Right lobe of liver (tissue), 6 donors: ENCODE measurements around the gene TLCD1. TPM values are rescaled to one million over a fixed set of nuclear protein-coding genes. Genes with fewer than 3 reads are reported as not detected.
A peak's percentile ranks its signal among the peaks of the same experiment; 100 is the strongest.
"Not testable (repeated sequence)": the region's sequence is repeated elsewhere in the genome, so short reads cannot be mapped to it uniquely, and the experiment has no call there.

ENCODE experiments used
- ATAC-seq, 4 donors: fragments of 200-7000 bp; cut with Tn5 transposase; one replicate each; pipeline ENCODE4 v1.9.1; 2020; ENCODE audit warnings: mild to moderate bottlenecking in 4 of 4, moderate library complexity in 4 of 4
- DNase-seq, 3 donors: peaks; one replicate each; pipeline ENCODE4 v3.0.0-alpha.2; 2020
- H3K27ac ChIP-seq, 3 donors: fragments of 200-600 bp; one replicate each; pipeline ENCODE4 v1.8.0; 2022
- H3K27me3 ChIP-seq, 2 donors: fragments of 200-600 bp; one replicate each; pipeline ENCODE4 v1.8.0; 2022
- H3K36me3 ChIP-seq, 4 donors: fragments of 200-600 bp; sonication (generic) in 1 of 4; one replicate each; pipeline versions ENCODE4 v1.5.1 to v1.8.0; 2017 to 2022; ENCODE audit warnings: control low read depth in 1 of 4
- H3K4me1 ChIP-seq, 4 donors: fragments of 200-600 bp; sonication (generic) in 1 of 4; one replicate each; pipeline versions ENCODE4 v1.5.1 to v1.8.0; 2017 to 2022; ENCODE audit warnings: control low read depth in 1 of 4
- H3K4me3 ChIP-seq, 3 donors: fragments of 200-600 bp; one replicate each; pipeline ENCODE4 v1.8.0; 2022
- H3K9me3 ChIP-seq, 4 donors: fragments of 200-600 bp; sonication (generic) in 1 of 4; one replicate each; pipeline versions ENCODE4 v1.5.1 to v1.8.0; 2017 to 2022; ENCODE audit warnings: control low read depth in 1 of 4
- POLR2A ChIP-seq: fragments of 450-650 bp; IDR thresholded peaks from one replicate; pipeline ENCODE4 v1.6.1; 2017; ENCODE audit warnings: antibody characterized with exemption, mild to moderate bottlenecking
- WGBS: methylation state at CpG from one replicate; pipeline ENCODE4 v1.1.6; 2018; ENCODE audit warnings: low coverage, low lambda C conversion rate; ENCODE audit not compliant: insufficient coverage; ENCODE audit errors: missing lambda C conversion rate; 5-methylcytosine and 5-hydroxymethylcytosine counted together
- intact Hi-C, 2 donors: fragments of 100-400 bp; cut with DNase I; formaldehyde crosslinking; loops; one replicate each; pipeline versions ENCODE4 v1.11.2 to v1.14.1; 2022
- total RNA-seq, 6 experiments: library from RNA; depleted of rRNA in 2 of 6; stranded (reverse); fragments of >200 nt in 2 of 6; fragmentation: NEBNext Ultra II Directional in 3 of 6; extraction: Animal tissue kit (Norgen Biotek cat#: 25700) in 3 of 6; gene quantifications; one replicate each; pipeline versions ENCODE4 v1.1.0 to v1.2.4, GENCODE V29; 2016 to 2023
- TF ChIP-seq, protein P1 (sequence below), 4 donors: fragments of 200-600 bp in 3 of 4; fragments of 450-650 bp in 1 of 4; IDR thresholded peaks; one replicate each; pipeline versions ENCODE4 v1.5.1 to v1.8.0; 2016 to 2022; ENCODE audit warnings: antibody characterized with exemption in 4 of 4, mild to moderate bottlenecking in 2 of 4
- donor health status: DM: no; HTN: yes; CAD: no.
- donor health status: DM: no; HTN: no; CAD: no.
- donor health status: DM: no; HTN: no; CAD: no.
- donor health status: DM: no; HTN: yes; CAD: no.
- donor health status: DM: no; HTN: yes; CAD: no.

The TLCD1 gene
- total RNA-seq, 6 experiments from 2014 or later = 2.9 to 11.0 (median 7.0) TPM

DNA sequence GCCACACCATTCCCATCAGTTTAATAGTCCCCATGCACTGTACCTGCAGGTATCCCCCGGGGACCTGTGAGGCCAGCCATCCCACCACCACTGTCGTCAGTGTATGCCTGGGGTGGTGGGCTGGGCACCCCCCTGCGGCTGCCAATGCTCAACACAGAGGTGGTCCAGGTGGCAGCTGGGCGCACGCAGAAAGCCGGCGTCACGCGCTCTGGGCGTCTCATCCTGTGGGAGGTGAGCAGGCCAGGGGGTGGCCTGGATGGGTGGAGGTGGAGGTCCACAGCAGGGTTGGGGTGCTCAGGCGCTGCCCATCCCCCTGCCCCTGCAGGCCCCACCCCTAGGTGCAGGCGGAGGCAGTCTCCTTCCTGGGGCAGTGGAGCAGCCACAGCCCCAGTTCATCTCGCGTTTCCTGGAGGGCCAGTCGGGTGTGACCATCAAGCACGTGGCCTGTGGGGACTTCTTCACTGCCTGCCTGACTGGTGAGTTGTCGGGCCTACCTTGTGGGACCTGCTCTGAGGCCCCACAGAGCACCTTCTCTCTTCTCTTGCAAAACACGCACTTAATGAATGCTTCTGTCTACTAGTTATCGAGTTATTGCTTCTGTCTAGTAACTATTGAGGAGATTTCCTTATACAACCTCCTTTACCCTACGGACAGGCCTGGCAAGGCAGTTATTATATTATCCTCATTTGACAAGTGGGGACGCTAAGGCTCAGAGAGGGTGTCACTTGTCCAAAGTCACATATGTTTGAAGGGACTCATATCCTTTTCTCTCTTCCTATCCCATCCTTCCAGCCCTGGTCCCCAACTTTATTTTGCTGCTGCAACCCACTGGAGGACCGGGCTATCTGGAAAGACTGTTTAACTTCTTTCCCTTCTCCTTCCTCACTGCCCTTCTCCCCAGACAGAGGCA, 12.0 kb upstream of the TLCD1 start:
- Histone ChIP-seq H3K27ac (no peak overlapping the region), H3K27me3 (no peaks in the 10 kb centered on the region), H3K4me3 (no peak overlapping the region), H3K36me3 (no peaks in the 10 kb centered on the region), H3K4me1 (peaks cover 0 to 5% (median under 1%) of the 10 kb centered on the region in 4 donors), H3K9me3 (no peaks in the 10 kb centered on the region)
- TF ChIP-seq, protein P1, sequence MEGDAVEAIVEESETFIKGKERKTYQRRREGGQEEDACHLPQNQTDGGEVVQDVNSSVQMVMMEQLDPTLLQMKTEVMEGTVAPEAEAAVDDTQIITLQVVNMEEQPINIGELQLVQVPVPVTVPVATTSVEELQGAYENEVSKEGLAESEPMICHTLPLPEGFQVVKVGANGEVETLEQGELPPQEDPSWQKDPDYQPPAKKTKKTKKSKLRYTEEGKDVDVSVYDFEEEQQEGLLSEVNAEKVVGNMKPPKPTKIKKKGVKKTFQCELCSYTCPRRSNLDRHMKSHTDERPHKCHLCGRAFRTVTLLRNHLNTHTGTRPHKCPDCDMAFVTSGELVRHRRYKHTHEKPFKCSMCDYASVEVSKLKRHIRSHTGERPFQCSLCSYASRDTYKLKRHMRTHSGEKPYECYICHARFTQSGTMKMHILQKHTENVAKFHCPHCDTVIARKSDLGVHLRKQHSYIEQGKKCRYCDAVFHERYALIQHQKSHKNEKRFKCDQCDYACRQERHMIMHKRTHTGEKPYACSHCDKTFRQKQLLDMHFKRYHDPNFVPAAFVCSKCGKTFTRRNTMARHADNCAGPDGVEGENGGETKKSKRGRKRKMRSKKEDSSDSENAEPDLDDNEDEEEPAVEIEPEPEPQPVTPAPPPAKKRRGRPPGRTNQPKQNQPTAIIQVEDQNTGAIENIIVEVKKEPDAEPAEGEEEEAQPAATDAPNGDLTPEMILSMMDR (IDR thresholded peaks at IDR 0.05) = no peak
- TF ChIP-seq POLR2A = no peak
- intact Hi-C loops = no loop called here
- ATAC-seq (peak in 1 of 4 donors; percentile 26), DNase-seq (no peak)
- 97% methylated on average over 7 of the region's 22 CpGs for WGBS

DNA sequence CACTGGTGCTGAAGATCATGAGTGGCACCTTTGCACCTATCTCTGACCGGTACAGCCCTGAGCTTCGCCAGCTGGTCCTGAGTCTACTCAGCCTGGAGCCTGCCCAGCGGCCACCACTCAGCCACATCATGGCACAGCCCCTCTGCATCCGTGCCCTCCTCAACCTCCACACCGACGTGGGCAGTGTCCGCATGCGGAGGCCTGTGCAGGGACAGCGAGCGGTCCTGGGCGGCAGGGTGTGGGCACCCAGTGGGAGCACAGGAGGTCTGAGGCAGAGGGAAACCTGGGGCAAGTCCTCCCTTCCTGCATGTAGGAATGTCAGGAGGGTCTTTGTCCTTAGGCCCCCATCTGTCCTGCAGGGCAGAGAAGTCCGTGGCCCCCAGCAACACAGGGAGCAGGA, 11.3 kb upstream of the TLCD1 start:
- Histone ChIP-seq H3K9me3 (no peaks in the 10 kb centered on the region), H3K36me3 (no peaks in the 10 kb centered on the region), H3K27ac (no peak overlapping the region), H3K4me1 (no peaks in the 10 kb centered on the region), H3K4me3 (no peak overlapping the region), H3K27me3 (no peaks in the 10 kb centered on the region)
- no peak for TF ChIP-seq POLR2A
- TF ChIP-seq, protein P1 (IDR thresholded peaks at IDR 0.05) = no peak
- intact Hi-C loops = no loop called here
- no CpG with 5 or more reads among the region's 12 CpGs for WGBS
- no peak for DNase-seq
- peak in 1 of 4 donors; percentile 22 for ATAC-seq

DNA sequence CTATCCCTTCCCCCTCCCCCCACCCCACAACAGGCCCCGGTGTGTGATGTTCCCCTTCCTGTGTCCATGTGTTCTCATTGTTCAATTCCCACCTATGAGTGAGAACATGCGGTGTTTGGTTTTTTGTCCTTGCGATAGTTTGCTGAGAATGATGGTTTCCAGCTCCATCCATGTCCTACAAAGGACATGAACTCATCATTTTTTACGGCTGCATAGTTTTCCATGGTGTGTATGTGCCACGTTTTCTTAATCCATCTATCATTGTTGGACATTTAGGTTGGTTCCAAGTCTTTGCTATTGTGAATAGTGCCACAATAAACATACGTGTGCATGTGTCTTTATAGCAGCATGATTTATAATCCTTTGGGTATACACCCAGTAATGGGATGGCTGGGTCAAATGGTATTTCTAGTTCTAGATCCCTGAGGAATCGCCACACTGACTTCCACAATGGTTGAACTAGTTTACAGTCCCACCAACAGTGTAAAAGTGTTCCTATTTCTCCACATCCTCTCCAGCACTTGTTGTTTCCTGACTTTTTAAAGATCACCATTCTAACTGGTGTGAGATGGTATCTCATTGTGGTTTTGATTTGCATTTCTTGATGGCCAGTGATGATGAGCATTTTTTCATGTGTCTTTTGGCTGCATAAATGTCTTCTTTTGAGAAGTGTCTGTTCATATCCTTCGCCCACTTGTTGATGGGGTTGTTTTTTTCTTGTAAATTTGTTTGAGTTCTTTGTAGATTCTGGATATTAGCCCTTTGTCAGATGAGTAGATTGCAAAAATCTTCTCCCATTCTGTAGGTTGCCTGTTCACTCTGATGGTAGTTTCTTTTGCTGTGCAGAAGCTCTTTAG, 10.1 kb upstream of the TLCD1 start:
- H3K27me3 ChIP-seq, H3K4me1 ChIP-seq, H3K9me3 ChIP-seq, intact Hi-C loops, DNase-seq, H3K27ac ChIP-seq, ATAC-seq, H3K4me3 ChIP-seq, H3K36me3 ChIP-seq: not testable (repeated sequence)
- WGBS = 93% methylated on average over 4 of the region's 8 CpGs

DNA sequence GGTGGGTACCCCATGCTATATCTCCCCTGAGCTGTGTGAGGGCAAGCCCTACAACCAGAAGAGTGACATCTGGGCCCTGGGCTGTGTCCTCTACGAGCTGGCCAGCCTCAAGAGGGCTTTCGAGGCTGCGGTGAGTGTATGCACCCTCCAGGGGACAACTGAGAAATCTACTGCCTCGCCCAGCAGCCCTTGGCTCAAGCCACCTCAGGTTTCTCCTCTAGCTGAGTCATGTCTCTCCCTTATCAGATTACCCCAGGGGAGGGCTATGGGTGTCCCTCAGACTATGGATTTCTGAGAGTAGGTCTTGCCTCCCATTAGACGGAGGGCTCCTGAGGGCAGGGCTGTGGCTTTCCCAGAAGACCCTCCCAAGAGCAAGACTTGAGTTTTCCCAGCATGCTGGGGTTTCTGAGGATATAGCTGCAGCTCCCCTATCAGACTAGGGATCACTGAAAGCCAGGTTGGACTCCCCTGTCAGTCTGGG, 9.2 kb upstream of the TLCD1 start:
- H3K27me3 ChIP-seq = no peaks in the 10 kb centered on the region
- no peaks in the 10 kb centered on the region for H3K9me3 ChIP-seq
- H3K27ac ChIP-seq = no peak overlapping the region
- TF ChIP-seq, protein P1 (IDR thresholded peaks at IDR 0.05) = no peak
- TF ChIP-seq POLR2A = no peak
- no CpG with 5 or more reads among the region's 5 CpGs for WGBS
- ATAC-seq = peak in 1 of 4 donors; percentile 21
- H3K36me3 ChIP-seq = no peaks in the 10 kb centered on the region
- no peaks in the 10 kb centered on the region for H3K4me1 ChIP-seq
- intact Hi-C loops = no loop called here
- no peak for DNase-seq
- H3K4me3 ChIP-seq = no peak overlapping the region
